ENCODE data around the gene LRWD1. TPM values are rescaled to one million over a fixed set of nuclear protein-coding genes. Genes with fewer than 3 reads are reported as not detected.
"Not testable (repeated sequence)": the region's sequence is repeated elsewhere in the genome, so short reads cannot be mapped to it uniquely, and the experiment has no call there.

LRWD1 gene
- total RNA-seq, 2 experiments from 2014 or later = 19.5 to 19.8 TPM

GRCh38 chr7:102496861-102497260 lies 32.1 kb downstream of the LRWD1 start:
- H3K4me3 Mint-ChIP-seq; H3K4me1 Mint-ChIP-seq; H3K9me3 Mint-ChIP-seq; H3K27me3 Mint-ChIP-seq; DNase-seq; H3K36me3 Mint-ChIP-seq (ENCODE audit: low read depth); H3K27ac Mint-ChIP-seq; CTCF ChIA-PET; POLR2A ChIA-PET: not testable (repeated sequence)

DNA sequence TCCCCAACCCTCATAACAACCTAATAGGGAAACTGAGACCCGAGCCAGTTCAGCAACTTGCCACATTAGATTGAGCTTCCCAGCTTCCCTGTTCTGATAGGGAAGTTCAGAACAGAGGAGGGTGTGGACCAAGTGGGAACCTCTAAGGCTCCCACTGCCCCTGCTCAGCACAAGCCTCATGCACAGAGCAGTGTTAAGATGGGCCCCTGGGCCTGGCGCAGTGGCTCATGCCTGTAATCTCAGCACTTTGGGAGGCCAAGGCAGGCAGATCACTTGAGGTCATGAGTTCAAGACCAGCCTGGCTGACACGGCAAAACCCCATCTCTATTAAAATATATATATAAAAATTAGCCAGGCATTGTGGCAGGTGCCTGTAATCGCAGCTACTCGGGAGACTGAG lies 32.5 kb downstream of the LRWD1 start:
- CTCF ChIA-PET; DNase-seq; H3K9me3 Mint-ChIP-seq; POLR2A ChIA-PET; H3K27me3 Mint-ChIP-seq; H3K4me3 Mint-ChIP-seq; H3K27ac Mint-ChIP-seq; H3K4me1 Mint-ChIP-seq; H3K36me3 Mint-ChIP-seq (ENCODE audit: low read depth): not testable (repeated sequence)

- H3K4me1 Mint-ChIP-seq; H3K9me3 Mint-ChIP-seq; H3K4me3 Mint-ChIP-seq; H3K36me3 Mint-ChIP-seq (ENCODE audit: low read depth); POLR2A ChIA-PET; CTCF ChIA-PET; H3K27ac Mint-ChIP-seq; H3K27me3 Mint-ChIP-seq; DNase-seq: not testable (repeated sequence)
Observed at GRCh38 chr7:102498321-102498720, 33.5 kb downstream of the LRWD1 start.

DNA sequence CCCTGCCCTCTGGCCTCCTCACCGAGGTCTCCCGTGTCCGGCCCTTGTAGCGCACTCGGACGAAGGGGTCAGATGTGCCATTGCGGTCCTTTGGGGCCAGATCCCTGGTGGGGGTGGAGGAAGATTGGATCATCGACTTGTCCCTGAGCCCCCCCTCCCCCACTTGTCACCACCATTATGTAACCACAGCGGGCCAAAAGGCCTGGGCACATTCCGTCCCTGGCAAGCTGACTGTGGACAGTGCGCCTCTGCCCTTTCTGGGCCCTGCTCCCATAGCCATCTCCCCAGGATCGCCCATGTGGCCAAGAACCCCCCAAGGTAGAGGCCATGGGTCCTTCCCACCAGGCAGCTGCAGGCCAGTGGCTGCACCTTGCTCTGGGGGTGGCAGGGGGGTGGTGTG lies 38.4 kb downstream of the LRWD1 start:
- POLR2A ChIA-PET; H3K36me3 Mint-ChIP-seq (ENCODE audit: low read depth): not testable (repeated sequence)

DNA sequence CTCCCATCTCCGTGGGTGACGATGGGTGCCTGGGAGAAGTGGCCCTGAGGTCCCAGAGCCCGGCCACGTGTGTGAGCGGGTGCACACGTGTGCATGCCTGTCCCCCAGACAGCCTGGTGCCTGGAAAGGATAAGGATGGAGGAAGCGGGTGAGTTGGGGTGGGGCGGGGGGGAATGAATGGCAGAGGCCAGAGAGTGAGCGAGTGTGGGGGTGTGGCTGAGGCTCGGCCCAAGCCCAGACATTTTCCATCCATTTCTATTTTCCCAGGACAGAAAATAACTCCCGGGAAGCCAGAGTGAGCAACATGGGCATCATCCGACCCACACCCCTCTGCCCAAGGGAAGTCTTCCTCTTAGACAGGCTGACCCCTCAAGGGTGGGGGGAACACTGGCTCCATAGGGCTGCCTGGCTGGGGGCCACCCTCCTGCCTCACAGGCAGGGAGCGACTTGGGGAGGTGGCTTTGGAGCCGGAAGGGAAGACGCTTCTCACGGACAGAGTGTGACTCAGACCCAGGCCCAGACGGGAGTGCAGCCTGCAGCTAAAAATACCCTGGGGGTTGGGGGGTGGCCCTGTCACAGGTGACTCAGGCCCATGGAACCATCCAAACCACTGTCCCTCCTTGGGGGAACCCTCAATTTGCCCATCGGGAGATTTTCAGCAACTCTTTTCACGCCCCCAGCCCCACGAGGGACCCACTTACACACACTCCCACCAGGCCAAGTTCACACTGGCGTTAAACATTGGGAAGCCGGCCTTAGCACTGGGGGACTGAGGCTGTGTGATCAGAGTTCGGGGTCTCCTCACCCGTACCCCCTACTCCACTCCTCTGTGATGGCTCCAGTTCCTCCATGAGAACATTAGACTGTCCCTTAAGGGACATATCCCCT lies 40.8 kb downstream of the LRWD1 start:
- H3K27ac Mint-ChIP-seq; H3K27me3 Mint-ChIP-seq; H3K36me3 Mint-ChIP-seq (ENCODE audit: low read depth); H3K4me3 Mint-ChIP-seq; H3K9me3 Mint-ChIP-seq; H3K4me1 Mint-ChIP-seq; POLR2A ChIA-PET; DNase-seq; CTCF ChIA-PET: not testable (repeated sequence)

More for the DNA sequence above, 38.4 kb downstream of the LRWD1 start:
- H3K27me3 Mint-ChIP-seq, H3K27ac Mint-ChIP-seq, H3K4me1 Mint-ChIP-seq, H3K9me3 Mint-ChIP-seq, H3K4me3 Mint-ChIP-seq, DNase-seq, CTCF ChIA-PET: not testable (repeated sequence)

- H3K9me3 Mint-ChIP-seq; H3K4me1 Mint-ChIP-seq; POLR2A ChIA-PET; H3K36me3 Mint-ChIP-seq (ENCODE audit: low read depth); H3K27me3 Mint-ChIP-seq; H3K27ac Mint-ChIP-seq; DNase-seq; CTCF ChIA-PET; H3K4me3 Mint-ChIP-seq: not testable (repeated sequence)
Observed at GRCh38 chr7:102507410-102508088, 42.8 kb downstream of the LRWD1 start.

DNA sequence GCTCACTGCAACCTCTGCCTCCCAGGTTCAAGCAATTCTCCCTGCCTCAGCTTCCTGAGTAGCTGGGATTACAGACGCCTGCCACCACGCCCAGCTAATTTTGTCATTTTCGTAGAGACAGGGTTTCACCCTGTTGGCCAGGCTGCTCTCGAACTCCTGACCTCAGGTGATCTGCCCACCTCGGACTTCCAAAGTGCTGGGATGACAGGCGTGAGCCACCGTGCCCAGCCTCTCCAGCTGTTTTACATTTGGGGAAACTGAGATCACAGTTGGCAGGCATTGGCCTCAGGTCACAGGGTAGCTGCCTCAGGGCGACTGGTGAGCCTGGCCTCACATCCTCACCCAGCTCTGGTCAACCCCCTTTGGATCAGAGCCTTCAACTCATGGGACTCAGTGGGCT lies 45.8 kb downstream of the LRWD1 start:
- POLR2A ChIA-PET; CTCF ChIA-PET; H3K9me3 Mint-ChIP-seq; DNase-seq; H3K36me3 Mint-ChIP-seq (ENCODE audit: low read depth); H3K4me1 Mint-ChIP-seq; H3K27ac Mint-ChIP-seq; H3K27me3 Mint-ChIP-seq; H3K4me3 Mint-ChIP-seq: not testable (repeated sequence)

GRCh38 chr7:102511860-102512522 lies 47.2 kb downstream of the LRWD1 start:
- CTCF ChIA-PET; POLR2A ChIA-PET; H3K27me3 Mint-ChIP-seq; H3K9me3 Mint-ChIP-seq; H3K4me3 Mint-ChIP-seq; DNase-seq; H3K27ac Mint-ChIP-seq; H3K4me1 Mint-ChIP-seq; H3K36me3 Mint-ChIP-seq (ENCODE audit: low read depth): not testable (repeated sequence)

DNA sequence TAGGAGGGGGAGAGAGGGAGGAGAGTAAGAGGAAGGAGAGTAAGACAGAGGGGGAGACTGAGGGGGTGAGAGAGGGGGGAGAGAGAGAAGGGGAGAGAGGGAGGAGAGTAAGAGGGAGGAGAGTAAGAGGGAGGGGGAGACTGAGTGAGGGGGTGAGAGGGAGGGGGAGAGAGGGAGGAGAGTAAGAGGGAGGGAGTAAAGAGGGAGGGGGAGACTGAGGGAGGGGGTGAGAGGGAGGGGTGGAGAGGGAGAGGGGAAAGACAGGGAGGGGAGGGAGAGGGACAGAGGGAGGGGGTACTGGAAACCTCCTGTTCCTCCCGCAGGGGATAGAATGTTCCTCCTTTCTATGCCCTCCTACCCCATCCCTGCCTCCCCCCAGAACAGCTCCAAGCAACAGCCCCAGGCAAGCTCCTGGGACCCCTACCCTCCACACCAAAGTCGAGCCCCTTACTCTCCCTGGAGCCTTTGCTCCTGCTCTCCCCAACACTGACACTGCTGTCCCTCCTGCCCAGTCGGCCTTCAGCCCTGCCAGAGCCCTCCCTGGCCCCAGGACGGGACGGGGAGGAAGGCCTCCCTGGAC lies 47.9 kb downstream of the LRWD1 start:
- H3K36me3 Mint-ChIP-seq (ENCODE audit: low read depth); H3K4me1 Mint-ChIP-seq; H3K27ac Mint-ChIP-seq; H3K4me3 Mint-ChIP-seq; H3K27me3 Mint-ChIP-seq; DNase-seq; POLR2A ChIA-PET; H3K9me3 Mint-ChIP-seq; CTCF ChIA-PET: not testable (repeated sequence)

GRCh38 chr7:102514881-102515721 lies 50.3 kb downstream of the LRWD1 start:
- POLR2A ChIA-PET = not testable (repeated sequence)

GRCh38 chr7:102515889-102516288 lies 51.1 kb downstream of the LRWD1 start:
- DNase-seq; H3K4me3 Mint-ChIP-seq; H3K9me3 Mint-ChIP-seq; POLR2A ChIA-PET; H3K27me3 Mint-ChIP-seq; CTCF ChIA-PET; H3K4me1 Mint-ChIP-seq; H3K36me3 Mint-ChIP-seq (ENCODE audit: low read depth); H3K27ac Mint-ChIP-seq: not testable (repeated sequence)

More at GRCh38 chr7:102514881-102515721, 50.3 kb downstream of the LRWD1 start:
- H3K9me3 Mint-ChIP-seq; DNase-seq; H3K4me1 Mint-ChIP-seq; H3K27ac Mint-ChIP-seq; CTCF ChIA-PET; H3K27me3 Mint-ChIP-seq; H3K4me3 Mint-ChIP-seq; H3K36me3 Mint-ChIP-seq (ENCODE audit: low read depth): not testable (repeated sequence)

GRCh38 chr7:102516951-102517350 lies 52.2 kb downstream of the LRWD1 start:
- POLR2A ChIA-PET; H3K27ac Mint-ChIP-seq; H3K9me3 Mint-ChIP-seq; H3K36me3 Mint-ChIP-seq (ENCODE audit: low read depth); DNase-seq; H3K4me1 Mint-ChIP-seq; H3K4me3 Mint-ChIP-seq; CTCF ChIA-PET; H3K27me3 Mint-ChIP-seq: not testable (repeated sequence)

- POLR2A ChIA-PET; CTCF ChIA-PET; H3K27ac Mint-ChIP-seq; H3K9me3 Mint-ChIP-seq; H3K4me1 Mint-ChIP-seq; H3K4me3 Mint-ChIP-seq; H3K36me3 Mint-ChIP-seq (ENCODE audit: low read depth); H3K27me3 Mint-ChIP-seq: not testable (repeated sequence)
- DNase-seq = peak; percentile 18
Observed at GRCh38 chr7:102517550-102518147, 52.9 kb downstream of the LRWD1 start, which contains the start of gene RASA4B. Gene RASA4B, minus strand, starts transcription at chr7:102517777. Its CDS starts 67 bp downstream, at chr7:102517710.
